ENCODE measurements around the gene MAGI2. TPM values are rescaled to one million over a fixed set of nuclear protein-coding genes. Genes with fewer than 3 reads are reported as not detected.
A peak's percentile ranks its signal among the peaks of the same experiment; 100 is the strongest.

The MAGI2 gene
- total RNA-seq, 1 donor from 2014 or later, result 4.0 TPM

DNA sequence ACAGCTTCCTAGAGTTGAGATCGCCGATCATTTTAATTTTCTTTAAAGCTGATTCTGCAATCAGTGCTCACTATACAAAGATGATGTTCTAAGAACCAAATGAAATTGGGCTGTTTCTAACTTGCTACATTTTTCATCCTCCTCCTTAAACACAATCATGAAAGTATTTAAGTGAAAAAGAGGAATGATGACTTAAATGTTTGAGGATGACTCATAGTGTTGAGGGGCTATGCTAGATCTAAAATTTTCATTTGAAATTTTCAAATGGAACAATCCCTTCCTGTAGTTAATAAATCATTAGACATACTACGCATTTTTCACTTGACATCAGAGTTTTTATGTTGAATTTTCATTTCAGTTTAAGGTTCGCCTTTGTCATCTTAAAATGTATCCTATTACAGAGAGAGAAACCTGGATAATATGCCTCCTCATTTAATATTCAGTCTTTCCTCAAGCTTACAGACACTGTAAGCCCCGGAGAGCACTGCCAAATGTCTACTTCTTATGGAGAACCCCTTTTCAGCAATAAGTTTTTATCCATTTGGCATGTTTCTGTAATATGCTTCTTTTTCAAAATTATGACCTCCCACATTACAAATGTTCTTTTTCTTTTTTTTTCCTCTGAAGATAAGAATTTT, 499.6 kb downstream of the MAGI2 start:
- intact Hi-C loops (cut with DNase I), result no loop called here
- no peaks in the 10 kb centered on the region for H3K9me3 ChIP-seq
- H3K36me3 ChIP-seq, result no peaks in the 10 kb centered on the region
- no peak overlapping the region for H3K4me3 ChIP-seq
- H3K4me1 ChIP-seq, result no peaks in the 10 kb centered on the region
- DNase-seq (ENCODE audit: low spot score in 2 of 2), result no peak
- no peak overlapping the region for H3K27ac ChIP-seq
- H3K27me3 ChIP-seq, result no peaks in the 10 kb centered on the region
- TF ChIP-seq, protein P1, sequence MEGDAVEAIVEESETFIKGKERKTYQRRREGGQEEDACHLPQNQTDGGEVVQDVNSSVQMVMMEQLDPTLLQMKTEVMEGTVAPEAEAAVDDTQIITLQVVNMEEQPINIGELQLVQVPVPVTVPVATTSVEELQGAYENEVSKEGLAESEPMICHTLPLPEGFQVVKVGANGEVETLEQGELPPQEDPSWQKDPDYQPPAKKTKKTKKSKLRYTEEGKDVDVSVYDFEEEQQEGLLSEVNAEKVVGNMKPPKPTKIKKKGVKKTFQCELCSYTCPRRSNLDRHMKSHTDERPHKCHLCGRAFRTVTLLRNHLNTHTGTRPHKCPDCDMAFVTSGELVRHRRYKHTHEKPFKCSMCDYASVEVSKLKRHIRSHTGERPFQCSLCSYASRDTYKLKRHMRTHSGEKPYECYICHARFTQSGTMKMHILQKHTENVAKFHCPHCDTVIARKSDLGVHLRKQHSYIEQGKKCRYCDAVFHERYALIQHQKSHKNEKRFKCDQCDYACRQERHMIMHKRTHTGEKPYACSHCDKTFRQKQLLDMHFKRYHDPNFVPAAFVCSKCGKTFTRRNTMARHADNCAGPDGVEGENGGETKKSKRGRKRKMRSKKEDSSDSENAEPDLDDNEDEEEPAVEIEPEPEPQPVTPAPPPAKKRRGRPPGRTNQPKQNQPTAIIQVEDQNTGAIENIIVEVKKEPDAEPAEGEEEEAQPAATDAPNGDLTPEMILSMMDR (IDR thresholded peaks at IDR 0.05), result no peak

DNA sequence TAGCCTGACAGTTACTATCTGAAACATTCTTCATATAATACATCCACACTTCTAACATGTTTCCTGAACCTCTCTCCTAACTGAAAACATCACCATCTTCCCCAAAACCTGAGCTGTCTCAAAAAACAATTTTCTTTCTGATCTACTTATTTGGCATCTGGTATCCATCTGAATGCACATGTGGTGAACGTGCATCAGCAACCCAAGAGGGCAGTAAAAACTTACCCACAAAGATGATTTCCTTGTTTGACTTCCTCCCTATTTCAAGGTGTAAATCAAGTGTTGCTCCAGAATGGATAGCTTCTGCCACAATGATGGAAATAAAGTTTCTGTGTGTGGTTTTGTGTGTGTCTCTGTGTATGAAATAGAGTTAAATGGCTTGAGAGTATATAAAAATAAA, 500.4 kb downstream of the MAGI2 start:
- Histone ChIP-seq H3K9me3 (no peaks in the 10 kb centered on the region), H3K4me3 (no peak overlapping the region), H3K27me3 (no peaks in the 10 kb centered on the region), H3K27ac (no peak overlapping the region), H3K4me1 (no peaks in the 10 kb centered on the region), H3K36me3 (no peaks in the 10 kb centered on the region)
- no peak for DNase-seq (ENCODE audit: low spot score in 2 of 2)
- TF ChIP-seq, protein P1 (IDR thresholded peaks at IDR 0.05), result no peak
- intact Hi-C loops (cut with DNase I), result no loop called here

DNA sequence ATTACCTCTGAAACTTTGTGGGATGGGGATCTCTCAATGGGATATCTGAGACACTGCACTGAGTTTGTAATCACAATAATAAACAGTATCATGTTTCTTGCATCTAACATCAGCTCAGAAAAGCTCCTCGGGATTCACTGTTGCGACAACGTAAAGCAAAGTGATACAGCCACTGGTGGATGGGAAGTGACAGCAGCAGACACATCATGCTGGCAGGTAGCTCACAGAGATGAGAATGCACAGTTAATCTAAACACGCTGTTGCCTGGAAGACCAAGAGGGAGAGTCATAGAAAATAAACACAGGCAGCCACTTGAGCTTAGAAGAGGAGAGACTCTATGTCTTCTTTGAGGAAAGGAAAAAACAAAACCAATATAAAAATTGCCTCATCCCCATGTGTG, 513.8 kb downstream of the MAGI2 start:
- TF ChIP-seq, protein P1 (IDR thresholded peaks at IDR 0.05), result no peak
- H3K27ac ChIP-seq, result no peak overlapping the region

DNA sequence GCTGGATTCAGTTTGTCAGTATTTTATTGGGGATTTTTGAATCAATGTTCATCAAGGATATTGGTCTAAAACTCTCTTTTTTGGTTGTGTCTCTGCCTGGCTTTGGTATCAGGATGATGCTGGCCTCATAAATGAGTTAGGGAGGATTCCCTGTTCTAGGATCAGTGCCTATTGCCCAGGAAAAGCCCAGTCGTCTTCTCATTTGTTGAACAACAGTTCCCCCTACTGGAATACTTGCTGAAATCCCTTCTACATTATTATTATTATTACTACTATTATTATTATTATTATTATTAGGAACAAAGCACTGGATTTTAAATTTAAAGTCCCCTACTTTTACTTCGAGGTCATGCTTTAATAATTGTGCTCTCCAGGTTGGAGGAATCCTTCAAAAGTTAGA, 528.9 kb downstream of the MAGI2 start:
- intact Hi-C loops (cut with DNase I), result no loop called here
- Histone ChIP-seq H3K36me3 (no peaks in the 10 kb centered on the region), H3K27ac (no peak overlapping the region), H3K4me3 (no peak overlapping the region), H3K27me3 (no peaks in the 10 kb centered on the region), H3K9me3 (no peaks in the 10 kb centered on the region), H3K4me1 (no peaks in the 10 kb centered on the region)
- TF ChIP-seq, protein P1 (IDR thresholded peaks at IDR 0.05), result peak in 1 of 3 experiments; percentile 15
- no peak for DNase-seq (ENCODE audit: low spot score in 2 of 2)

More for the DNA sequence above, 513.8 kb downstream of the MAGI2 start:
- no peaks in the 10 kb centered on the region for H3K4me1 ChIP-seq
- no peaks in the 10 kb centered on the region for H3K36me3 ChIP-seq
- no peak for DNase-seq (ENCODE audit: low spot score in 2 of 2)
- H3K9me3 ChIP-seq, result no peaks in the 10 kb centered on the region
- H3K27me3 ChIP-seq, result no peaks in the 10 kb centered on the region
- intact Hi-C loops (cut with DNase I), result no loop called here
- no peak overlapping the region for H3K4me3 ChIP-seq

DNA sequence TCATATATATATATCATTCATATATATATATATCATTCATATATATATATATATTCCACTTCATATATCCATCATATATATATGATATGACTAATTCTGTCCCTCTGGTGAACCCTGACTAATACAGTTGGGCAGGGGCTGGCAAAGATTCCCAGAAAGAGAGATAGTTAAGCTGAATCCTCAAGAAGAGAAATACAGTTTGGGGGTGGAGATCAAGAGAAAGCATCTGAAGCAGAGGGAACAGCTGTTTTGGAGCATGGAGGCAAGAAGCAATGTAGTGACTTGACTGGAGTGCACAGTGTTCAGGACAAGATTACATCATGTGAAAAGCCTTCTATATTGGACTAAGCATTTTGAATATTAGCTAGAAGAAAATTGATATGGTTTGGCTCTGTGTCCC, 540.7 kb downstream of the MAGI2 start:
- intact Hi-C loops (cut with DNase I), result no loop called here
- H3K27me3 ChIP-seq, result no peaks in the 10 kb centered on the region
- H3K4me3 ChIP-seq, result no peak overlapping the region
- TF ChIP-seq, protein P1 (IDR thresholded peaks at IDR 0.05), result no peak
- DNase-seq (ENCODE audit: low spot score in 2 of 2), result no peak
- no peaks in the 10 kb centered on the region for H3K9me3 ChIP-seq
- H3K4me1 ChIP-seq, result no peaks in the 10 kb centered on the region
- no peak overlapping the region for H3K27ac ChIP-seq
- H3K36me3 ChIP-seq, result no peaks in the 10 kb centered on the region

DNA sequence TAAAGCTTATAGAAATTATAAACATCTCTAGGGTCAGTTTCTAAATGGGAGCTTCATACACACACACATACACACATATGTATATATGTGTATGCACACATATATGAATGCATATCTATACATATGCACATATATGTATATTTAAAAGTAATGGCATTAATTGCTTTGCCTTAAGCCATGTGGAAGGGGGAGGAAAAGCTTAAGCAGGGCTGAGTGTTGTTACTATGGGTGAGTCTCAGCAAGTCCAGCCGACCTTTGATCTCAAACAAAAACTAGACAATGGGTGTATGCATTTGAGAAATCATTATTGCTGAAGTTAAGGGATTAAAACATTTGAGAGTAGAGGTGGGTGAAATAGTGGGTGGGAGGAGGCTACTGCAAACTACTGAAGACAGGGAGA, 546.7 kb downstream of the MAGI2 start:
- intact Hi-C loops (cut with DNase I), result no loop called here
- H3K27ac ChIP-seq, result no peak overlapping the region
- TF ChIP-seq, protein P1 (IDR thresholded peaks at IDR 0.05), result no peak
- H3K27me3 ChIP-seq, result no peaks in the 10 kb centered on the region
- H3K4me3 ChIP-seq, result no peak overlapping the region
- H3K4me1 ChIP-seq, result no peaks in the 10 kb centered on the region
- H3K36me3 ChIP-seq, result no peaks in the 10 kb centered on the region
- H3K9me3 ChIP-seq, result no peaks in the 10 kb centered on the region
- DNase-seq (ENCODE audit: low spot score in 2 of 2), result no peak

Data from ascending aorta (tissue), 2 donors.